ENCODE data around the gene SORCS2.

Gene SORCS2

GRCh38 chr4:7526491-7526890 lies 334.2 kb downstream of the SORCS2 start:
- peaks cover 23 to 50% of the 10 kb centered on the region in 2 donors for H3K4me1 Mint-ChIP-seq (ENCODE audit: low read depth in 2 of 2)
- DNase-seq (no peak), ATAC-seq (replicated peaks) (no peak)
- no peak overlapping the region for H3K4me3 Mint-ChIP-seq
- H3K27ac Mint-ChIP-seq = peak overlapping the region in 1 of 2 donors; percentile 59
- peaks cover 2 to 6% of the 10 kb centered on the region in 2 donors for H3K27me3 Mint-ChIP-seq
- no peaks in the 10 kb centered on the region for H3K36me3 Mint-ChIP-seq (ENCODE audit: insufficient read depth)
- no peaks in the 10 kb centered on the region for H3K9me3 Mint-ChIP-seq

GRCh38 chr4:7526929-7527535 lies 334.7 kb downstream of the SORCS2 start:
- Mint-ChIP-seq H3K9me3 (no peaks in the 10 kb centered on the region), H3K27ac (peak overlapping the region in 1 of 2 donors; percentile 55), H3K4me3 (no peak overlapping the region), H3K36me3 (ENCODE audit: insufficient read depth) (no peaks in the 10 kb centered on the region), H3K4me1 (ENCODE audit: low read depth in 2 of 2) (peaks cover 25 to 48% of the 10 kb centered on the region in 2 donors), H3K27me3 (peaks cover 0 to 7% of the 10 kb centered on the region in 2 donors)
- ATAC-seq (replicated peaks) (no peak), DNase-seq (no peak)

- no peaks in the 10 kb centered on the region for H3K9me3 Mint-ChIP-seq
- no peaks in the 10 kb centered on the region for H3K36me3 Mint-ChIP-seq (ENCODE audit: insufficient read depth)
- peak overlapping the region; percentile 6 to 77 for H3K27ac Mint-ChIP-seq
- ATAC-seq (replicated peaks) = no peak
- peaks cover 16 to 34% of the 10 kb centered on the region in 2 donors for H3K4me1 Mint-ChIP-seq (ENCODE audit: low read depth in 2 of 2)
- no peak overlapping the region for H3K4me3 Mint-ChIP-seq
- H3K27me3 Mint-ChIP-seq = peaks cover 0 to 8% of the 10 kb centered on the region in 2 donors
- DNase-seq = no peak
Measured at GRCh38 chr4:7529368-7530080, 337.2 kb downstream of the SORCS2 start.

- peaks cover 11 to 29% of the 10 kb centered on the region in 2 donors for H3K4me1 Mint-ChIP-seq (ENCODE audit: low read depth in 2 of 2)
- H3K27me3 Mint-ChIP-seq = peaks cover 0 to 8% of the 10 kb centered on the region in 2 donors
- DNase-seq (no peak), ATAC-seq (replicated peaks) (no peak)
- no peaks in the 10 kb centered on the region for H3K9me3 Mint-ChIP-seq
- no peak overlapping the region for H3K4me3 Mint-ChIP-seq
- H3K36me3 Mint-ChIP-seq (ENCODE audit: insufficient read depth) = no peaks in the 10 kb centered on the region
- peak overlapping the region in 1 of 2 donors; percentile 6 for H3K27ac Mint-ChIP-seq
Measured at GRCh38 chr4:7530082-7530481, 337.7 kb downstream of the SORCS2 start.

GRCh38 chr4:7530932-7531639 lies 338.7 kb downstream of the SORCS2 start:
- no peak for DNase-seq
- Mint-ChIP-seq H3K36me3 (ENCODE audit: insufficient read depth) (no peaks in the 10 kb centered on the region), H3K4me3 (no peak overlapping the region), H3K27ac (no peak overlapping the region), H3K4me1 (ENCODE audit: low read depth in 2 of 2) (peaks cover 6 to 20% of the 10 kb centered on the region in 2 donors), H3K27me3 (peaks cover 0 to 8% of the 10 kb centered on the region in 2 donors), H3K9me3 (no peaks in the 10 kb centered on the region)
- no peak for ATAC-seq (replicated peaks)

- Mint-ChIP-seq H3K4me3 (no peak overlapping the region), H3K36me3 (ENCODE audit: insufficient read depth) (no peaks in the 10 kb centered on the region), H3K9me3 (no peaks in the 10 kb centered on the region), H3K27ac (no peak overlapping the region), H3K4me1 (ENCODE audit: low read depth in 2 of 2) (peaks cover 6 to 18% of the 10 kb centered on the region in 2 donors), H3K27me3 (peaks cover 0 to 8% of the 10 kb centered on the region in 2 donors)
- DNase-seq (no peak), ATAC-seq (replicated peaks) (no peak)
Measured at GRCh38 chr4:7531640-7531994, 339.3 kb downstream of the SORCS2 start.

GRCh38 chr4:7532043-7532442 lies 339.7 kb downstream of the SORCS2 start:
- Mint-ChIP-seq H3K27me3 (peaks cover 0 to 8% of the 10 kb centered on the region in 2 donors), H3K4me3 (no peak overlapping the region), H3K36me3 (ENCODE audit: insufficient read depth) (no peaks in the 10 kb centered on the region), H3K9me3 (no peaks in the 10 kb centered on the region), H3K27ac (no peak overlapping the region), H3K4me1 (ENCODE audit: low read depth in 2 of 2) (peaks cover 6 to 18% of the 10 kb centered on the region in 2 donors)
- ATAC-seq (replicated peaks) (no peak), DNase-seq (no peak)

- ATAC-seq (replicated peaks) = no peak
- Mint-ChIP-seq H3K4me1 (ENCODE audit: low read depth in 2 of 2) (peaks cover 6 to 12% of the 10 kb centered on the region in 2 donors), H3K27me3 (peaks cover 0 to 8% of the 10 kb centered on the region in 2 donors), H3K9me3 (no peaks in the 10 kb centered on the region), H3K4me3 (no peak overlapping the region), H3K36me3 (ENCODE audit: insufficient read depth) (no peaks in the 10 kb centered on the region), H3K27ac (no peak overlapping the region)
- no peak for DNase-seq
Measured at GRCh38 chr4:7533267-7533666, 340.9 kb downstream of the SORCS2 start.

GRCh38 chr4:7535094-7535493 lies 342.8 kb downstream of the SORCS2 start:
- Mint-ChIP-seq H3K36me3 (ENCODE audit: insufficient read depth) (no peaks in the 10 kb centered on the region), H3K27me3 (peaks cover 0 to 8% of the 10 kb centered on the region in 2 donors), H3K27ac (no peak overlapping the region), H3K4me3 (no peak overlapping the region), H3K4me1 (ENCODE audit: low read depth in 2 of 2) (peaks cover 10% of the 10 kb centered on the region in 2 donors), H3K9me3 (peaks cover 0 to under 1% of the 10 kb centered on the region in 2 donors)
- ATAC-seq (replicated peaks) = no peak
- DNase-seq = no peak

- H3K4me3 Mint-ChIP-seq = no peak overlapping the region
- peaks cover 0 to 1% of the 10 kb centered on the region in 2 donors for H3K9me3 Mint-ChIP-seq
- ATAC-seq (replicated peaks) = no peak
- H3K27ac Mint-ChIP-seq = no peak overlapping the region
- H3K36me3 Mint-ChIP-seq (ENCODE audit: insufficient read depth) = no peaks in the 10 kb centered on the region
- DNase-seq = no peak
- H3K4me1 Mint-ChIP-seq (ENCODE audit: low read depth in 2 of 2) = peaks cover 12 to 13% of the 10 kb centered on the region in 2 donors
- H3K27me3 Mint-ChIP-seq = peaks cover 0 to 8% of the 10 kb centered on the region in 2 donors
Measured at GRCh38 chr4:7535619-7536018, 343.3 kb downstream of the SORCS2 start.

GRCh38 chr4:7536876-7537275 lies 344.5 kb downstream of the SORCS2 start:
- Mint-ChIP-seq H3K4me1 (ENCODE audit: low read depth in 2 of 2) (peaks cover 10 to 13% of the 10 kb centered on the region in 2 donors), H3K27me3 (peaks cover 0 to 2% of the 10 kb centered on the region in 2 donors), H3K27ac (no peak overlapping the region), H3K9me3 (peaks cover 0 to 1% of the 10 kb centered on the region in 2 donors), H3K36me3 (ENCODE audit: insufficient read depth) (no peaks in the 10 kb centered on the region), H3K4me3 (no peak overlapping the region)
- no peak for ATAC-seq (replicated peaks)
- no peak for DNase-seq

- H3K9me3 Mint-ChIP-seq = peaks cover 0 to 1% of the 10 kb centered on the region in 2 donors
- DNase-seq (no peak), ATAC-seq (replicated peaks) (no peak)
- H3K27ac Mint-ChIP-seq = no peak overlapping the region
- H3K36me3 Mint-ChIP-seq (ENCODE audit: insufficient read depth) = no peaks in the 10 kb centered on the region
- no peak overlapping the region for H3K4me3 Mint-ChIP-seq
- H3K4me1 Mint-ChIP-seq (ENCODE audit: low read depth in 2 of 2) = peaks cover 5 to 10% of the 10 kb centered on the region in 2 donors
- no peaks in the 10 kb centered on the region for H3K27me3 Mint-ChIP-seq
Measured at GRCh38 chr4:7537853-7538400, 345.6 kb downstream of the SORCS2 start.

GRCh38 chr4:7538518-7538917 lies 346.2 kb downstream of the SORCS2 start:
- H3K9me3 Mint-ChIP-seq = peaks cover 0 to 1% of the 10 kb centered on the region in 2 donors
- H3K27ac Mint-ChIP-seq = no peak overlapping the region
- no peaks in the 10 kb centered on the region for H3K36me3 Mint-ChIP-seq (ENCODE audit: insufficient read depth)
- DNase-seq (no peak), ATAC-seq (replicated peaks) (no peak)
- no peak overlapping the region for H3K4me3 Mint-ChIP-seq
- H3K4me1 Mint-ChIP-seq (ENCODE audit: low read depth in 2 of 2) = peaks cover 5 to 10% of the 10 kb centered on the region in 2 donors
- no peaks in the 10 kb centered on the region for H3K27me3 Mint-ChIP-seq
